D721Med (cell line): ENCODE data around the gene BYSL.

Source experiments
- DNase-seq: peaks from one replicate; pipeline ENCODE4 v3.0.0; 2011; ENCODE audit warnings: low spot score; ENCODE audit not compliant: insufficient read length
- FAIRE-seq: peaks from 2 replicates; lab custom pipeline; 2011; peaks lifted over from hg19 to GRCh38; lab: Jason Lieb, UNC
- CTCF ChIP-seq: IDR thresholded peaks from 2 replicates; pipeline ENCODE4 v1.5.1; 2012; ENCODE audit warnings: mild to moderate bottlenecking, control low read depth; ENCODE audit not compliant: insufficient read depth; ENCODE audit errors: missing control alignments

BYSL gene

DNA sequence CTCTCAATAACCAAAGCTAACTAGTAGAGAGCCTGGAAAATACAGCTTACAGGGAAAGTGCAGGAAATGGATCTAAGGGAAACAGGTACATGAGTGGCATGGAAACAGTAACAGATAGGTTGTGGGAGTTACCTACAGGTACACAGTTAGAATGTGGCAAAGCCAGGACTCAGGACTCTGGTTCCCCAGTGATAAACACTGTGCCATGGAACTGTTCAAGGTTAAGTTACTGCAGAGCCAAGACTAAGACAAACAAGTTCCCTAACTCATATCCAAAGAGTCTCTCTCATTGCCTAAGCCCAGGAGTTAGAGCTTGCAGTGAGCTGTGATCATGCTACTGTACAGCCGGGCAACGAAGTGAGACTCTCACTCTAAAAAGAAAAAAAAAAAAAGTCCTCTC lies 7.0 kb upstream of the BYSL start:
- no peak for TF ChIP-seq CTCF
- DNase-seq (no peak), FAIRE-seq (no peak)

DNA sequence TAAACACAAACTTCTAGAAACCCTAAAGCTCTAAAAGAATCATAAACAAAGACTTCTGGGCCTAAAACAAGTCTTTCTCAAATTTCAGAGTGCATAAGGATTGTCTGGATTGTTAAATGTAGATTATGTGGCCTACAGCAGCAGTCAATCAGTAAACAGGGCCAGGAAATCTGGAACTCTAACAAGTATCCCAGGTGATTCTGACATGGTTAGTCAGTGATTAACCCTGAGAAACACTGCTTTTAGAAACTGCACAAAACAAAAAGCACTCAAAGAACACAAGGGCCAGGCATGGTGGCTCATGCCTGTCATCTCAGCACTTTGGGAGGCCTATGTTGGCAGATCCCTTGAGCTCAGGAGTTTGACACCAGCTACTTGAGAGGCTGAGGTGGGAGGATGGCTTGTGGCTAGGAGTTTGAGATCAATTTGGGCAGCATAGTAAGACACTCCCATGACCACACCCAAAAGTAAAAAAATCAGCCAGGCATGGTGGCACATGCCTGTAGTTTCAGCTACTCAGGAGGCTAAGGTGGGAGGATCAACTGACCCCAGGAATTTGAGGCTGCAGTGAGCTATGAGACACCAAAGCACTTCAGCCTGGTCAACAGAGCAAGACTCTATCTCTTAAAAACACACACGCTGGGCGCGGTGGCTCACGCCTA lies 6.3 kb upstream of the BYSL start:
- DNase-seq = no peak
- TF ChIP-seq CTCF = no peak
- FAIRE-seq = no peak

GRCh38 chr6:41917528-41917927 lies 3.8 kb upstream of the BYSL start:
- DNase-seq = no peak
- FAIRE-seq = no peak
- TF ChIP-seq CTCF = no peak

DNA sequence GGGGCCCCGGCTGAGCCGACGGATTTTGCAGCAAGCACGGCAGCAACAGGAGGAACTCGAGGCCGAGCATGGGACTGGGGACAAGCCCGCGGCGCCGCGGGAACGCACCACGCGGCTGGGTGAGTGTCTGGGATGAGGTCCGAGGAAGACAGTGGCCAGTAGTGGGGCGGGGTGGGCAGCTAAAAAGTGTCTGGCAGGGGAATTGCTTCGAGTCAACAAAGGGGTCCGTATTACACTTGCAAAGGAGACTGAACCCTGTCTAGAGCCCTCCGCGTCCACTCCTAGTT lies 356 bp downstream of the BYSL start:
- no peak for FAIRE-seq
- no peak for DNase-seq
- TF ChIP-seq CTCF = no peak

DNA sequence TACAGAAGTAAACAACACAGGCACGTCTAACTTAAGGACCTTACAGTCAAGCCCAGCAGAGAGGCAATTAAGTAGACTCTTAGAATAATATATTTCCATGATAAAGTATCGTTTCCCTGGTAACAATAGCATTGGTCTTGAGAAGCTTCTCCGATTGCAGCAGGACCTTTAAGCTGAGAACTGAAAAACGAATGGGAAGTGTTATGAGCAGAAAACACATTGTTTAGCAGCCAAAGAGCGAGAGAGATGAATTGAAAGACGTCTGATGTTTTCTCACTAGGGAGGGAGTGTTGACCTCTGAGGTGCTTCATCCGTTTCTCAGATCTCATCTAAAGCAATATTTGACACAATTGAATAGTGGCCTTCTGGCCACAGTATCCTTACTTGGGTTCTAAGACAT lies 855 bp downstream of the BYSL start:
- FAIRE-seq (no peak), DNase-seq (no peak)
- no peak for TF ChIP-seq CTCF

- no peak for TF ChIP-seq CTCF
- no peak for FAIRE-seq
- DNase-seq = no peak
Observed at GRCh38 chr6:41927253-41927652, 6.0 kb downstream of the BYSL start.

- FAIRE-seq (no peak), DNase-seq (no peak)
- TF ChIP-seq CTCF = no peak
Observed at GRCh38 chr6:41929924-41930323, 8.6 kb downstream of the BYSL start.
